ENCODE measurements around the gene BAIAP3. TPM values are rescaled to one million over a fixed set of nuclear protein-coding genes. Genes with fewer than 3 reads are reported as not detected.

The BAIAP3 gene
- total and polyA plus RNA-seq, 2 experiments from 2014 or later: 0.23 to 0.86 TPM

DNA sequence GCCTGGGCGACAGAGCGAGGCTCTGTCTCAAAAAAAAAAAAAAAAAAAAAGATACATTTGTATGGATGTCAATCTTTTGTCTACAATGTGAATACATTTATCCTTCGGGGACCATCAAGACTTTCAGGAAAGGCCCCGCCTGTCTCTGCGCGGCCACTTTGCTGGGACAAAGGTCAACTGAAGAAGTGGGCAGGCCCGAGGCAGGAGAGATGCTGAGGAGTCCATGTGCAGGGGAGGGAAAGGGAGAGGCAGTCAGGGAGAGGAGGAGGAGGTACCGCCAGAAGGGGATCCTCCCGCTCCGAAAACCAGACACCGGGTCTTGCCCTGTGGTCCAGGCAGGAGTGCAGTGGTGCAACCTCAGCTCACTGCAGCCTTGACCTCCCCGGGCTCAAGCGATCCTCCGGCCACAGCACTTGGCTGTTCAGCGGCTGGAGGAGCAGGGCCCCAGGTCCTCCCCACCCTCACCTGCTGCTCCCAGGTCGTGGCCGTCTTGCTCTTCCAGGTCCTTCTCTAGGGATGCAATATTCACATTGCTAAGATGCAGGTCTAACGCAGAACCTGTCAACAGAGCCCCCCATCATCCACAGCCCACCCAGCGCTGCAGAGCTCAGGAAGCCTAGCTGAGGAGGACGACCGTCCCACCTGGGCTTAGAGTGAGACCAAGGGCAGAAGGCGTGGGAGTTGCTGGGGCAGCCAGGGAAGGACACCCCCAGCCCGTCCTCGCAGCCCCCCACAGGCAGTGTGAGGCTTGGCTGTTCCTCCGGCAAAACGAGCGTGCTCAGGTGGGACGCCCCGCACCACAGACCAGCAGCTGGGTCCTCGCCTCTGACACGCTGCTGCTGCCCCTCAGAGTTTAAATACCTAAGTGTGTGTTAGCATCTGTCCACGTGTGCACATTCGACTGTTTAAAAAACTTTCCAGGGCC, 37.9 kb downstream of the BAIAP3 start:
- 91 to 97% methylated on average over 29 to 33 of the region's 33 CpGs for WGBS, 2 experiments (ENCODE audit: low coverage in 1 of 2, low lambda C conversion rate in 2 of 2, missing lambda C conversion rate in 2 of 2)
- H3F3A ChIP-seq (ENCODE audit: insufficient read depth): no peaks in the 10 kb centered on the region
- no peaks in the 10 kb centered on the region for H3K27me3 ChIP-seq (replicated peaks; ENCODE audit: insufficient read depth)
- no peak overlapping the region for H3K4me3 ChIP-seq
- DNase-seq: no peak
- H3K9ac ChIP-seq: no peak overlapping the region
- no peaks in the 10 kb centered on the region for H4K20me1 ChIP-seq (ENCODE audit: insufficient read depth)
- in situ Hi-C loops (cut with MboI): no loop called here
- no peaks in the 10 kb centered on the region for H3K9me3 ChIP-seq (ENCODE audit: low read depth)
- TF ChIP-seq EZH2 (IDR thresholded peaks at IDR 0.05; ENCODE audit: insufficient read depth, poor library complexity, severe bottlenecking) (no peak), EZH2phosphoT487 (IDR thresholded peaks at IDR 0.05; ENCODE audit: insufficient read depth, low read depth) (no peak)
- no peaks in the 10 kb centered on the region for H3K79me2 ChIP-seq (ENCODE audit: insufficient read depth)
- H3K4me2 ChIP-seq (ENCODE audit: unreplicated experiment): no peak overlapping the region
- H3K4me1 ChIP-seq (ENCODE audit: insufficient read depth): no peaks in the 10 kb centered on the region
- H3K9me2 ChIP-seq (ENCODE audit: insufficient read depth): no peaks in the 10 kb centered on the region
- H3K27ac ChIP-seq: no peak overlapping the region
- no peaks in the 10 kb centered on the region for H3K36me3 ChIP-seq (ENCODE audit: low read depth)
- H2AFZ ChIP-seq: no peak overlapping the region

DNA sequence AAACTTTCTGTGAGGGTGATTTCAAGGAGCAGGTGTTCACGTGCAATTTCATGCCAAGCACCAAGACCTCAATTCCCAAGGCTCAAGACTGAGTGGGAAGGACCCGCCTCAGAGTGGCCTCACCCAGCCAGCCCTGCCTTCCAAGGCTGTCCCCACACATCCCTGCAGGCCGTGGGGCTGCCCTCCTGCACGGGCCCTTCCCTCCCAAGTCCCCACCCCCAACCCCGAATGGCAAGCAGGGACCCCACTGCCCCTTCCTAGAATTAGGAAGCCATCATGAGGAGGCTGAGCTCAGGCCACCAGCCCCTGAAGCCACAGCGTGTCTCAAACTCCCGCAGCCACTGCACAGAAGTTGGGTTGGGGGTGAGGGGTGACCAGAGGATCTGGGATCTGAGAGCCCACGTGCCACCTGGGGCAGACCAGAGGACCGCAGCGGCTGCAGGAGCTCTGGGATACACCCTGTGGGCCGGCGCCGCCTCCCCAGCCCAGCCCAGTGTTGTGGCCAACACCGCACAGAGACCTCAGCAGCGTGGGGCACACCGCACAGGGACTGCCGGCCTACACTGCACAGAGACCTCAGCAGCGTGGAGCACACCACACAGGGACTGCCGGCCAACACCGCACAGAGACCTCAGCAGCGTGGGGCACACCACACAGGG, 39.0 kb downstream of the BAIAP3 start:
- DNase-seq: no peak
- H3K4me3 ChIP-seq: no peak overlapping the region
- H4K20me1 ChIP-seq (ENCODE audit: insufficient read depth): no peaks in the 10 kb centered on the region
- H3K36me3 ChIP-seq (ENCODE audit: low read depth): no peaks in the 10 kb centered on the region
- in situ Hi-C loops (cut with MboI): no loop called here
- WGBS, 2 experiments (ENCODE audit: low coverage in 1 of 2, low lambda C conversion rate in 2 of 2, missing lambda C conversion rate in 2 of 2): 97 to 98% methylated on average over 11 to 13 of the region's 21 CpGs
- H3K4me2 ChIP-seq (ENCODE audit: unreplicated experiment): no peak overlapping the region
- H3K79me2 ChIP-seq (ENCODE audit: insufficient read depth): no peaks in the 10 kb centered on the region
- no peaks in the 10 kb centered on the region for H3K27me3 ChIP-seq (replicated peaks; ENCODE audit: insufficient read depth)
- no peaks in the 10 kb centered on the region for H3K9me3 ChIP-seq (ENCODE audit: low read depth)
- H3K4me1 ChIP-seq (ENCODE audit: insufficient read depth): no peaks in the 10 kb centered on the region
- TF ChIP-seq EZH2phosphoT487 (IDR thresholded peaks at IDR 0.05; ENCODE audit: insufficient read depth, low read depth) (no peak), EZH2 (IDR thresholded peaks at IDR 0.05; ENCODE audit: insufficient read depth, poor library complexity, severe bottlenecking) (no peak)
- no peak overlapping the region for H3K27ac ChIP-seq
- no peaks in the 10 kb centered on the region for H3F3A ChIP-seq (ENCODE audit: insufficient read depth)
- no peak overlapping the region for H2AFZ ChIP-seq
- H3K9me2 ChIP-seq (ENCODE audit: insufficient read depth): no peaks in the 10 kb centered on the region
- H3K9ac ChIP-seq: no peak overlapping the region

DNA sequence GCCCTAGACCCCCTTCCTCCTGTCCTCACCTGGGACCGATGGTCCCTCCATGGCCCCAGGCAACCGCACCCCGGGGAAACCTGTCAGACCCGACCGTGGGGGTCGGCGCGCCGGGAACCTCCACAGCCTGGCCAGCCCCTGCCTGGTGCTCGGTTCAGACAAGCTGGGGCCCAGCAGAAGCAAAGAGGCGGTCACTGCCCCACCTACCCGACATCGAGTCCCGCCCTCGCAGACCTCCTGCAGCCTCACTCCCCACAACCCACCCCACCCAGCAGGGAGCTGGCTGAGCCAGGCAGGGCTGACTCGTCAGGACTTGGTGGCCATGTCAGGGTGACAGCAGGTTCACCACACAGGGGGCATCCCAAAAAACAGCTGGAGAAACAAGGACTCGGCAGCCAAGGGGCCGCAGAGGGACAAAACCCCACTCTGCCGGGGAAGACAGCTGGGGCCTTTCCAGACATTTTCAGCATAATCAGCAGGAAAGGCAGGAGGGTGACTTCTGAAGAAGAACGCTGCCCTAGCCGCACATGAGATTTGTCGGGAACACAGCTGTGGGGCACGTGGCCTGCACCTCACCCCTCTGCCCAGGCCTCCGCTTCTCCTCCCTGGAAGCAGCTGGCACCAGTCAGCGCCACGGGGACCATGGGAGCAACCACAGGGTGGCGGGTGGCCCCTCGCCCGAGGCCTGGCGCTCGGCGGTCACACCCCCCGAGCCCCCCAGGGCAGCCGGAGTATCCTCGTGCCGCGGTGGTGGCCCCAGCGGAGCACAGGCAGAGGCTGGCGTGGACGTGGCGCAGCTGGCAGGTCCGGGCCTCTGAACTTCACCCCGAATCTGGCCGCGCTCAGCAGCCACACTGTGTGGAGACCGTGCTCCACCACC, 41.2 kb downstream of the BAIAP3 start:
- no peak for DNase-seq

DNA sequence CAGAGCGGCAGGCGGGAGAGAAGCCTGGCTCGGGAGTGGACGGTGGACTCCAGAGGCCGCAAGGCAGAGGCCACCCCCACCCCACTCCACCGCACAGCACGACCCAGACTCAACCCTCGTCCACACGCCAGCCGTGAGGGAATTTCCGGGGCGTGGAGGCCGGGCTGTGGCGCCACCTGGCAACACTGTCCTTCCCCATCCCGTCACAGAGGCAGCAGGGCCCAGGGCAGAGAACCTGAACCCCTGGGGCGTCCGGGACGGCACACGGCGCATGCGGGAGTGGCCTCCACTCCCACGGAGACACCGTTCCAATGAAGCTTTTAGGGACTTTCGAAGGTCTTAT, 41.8 kb downstream of the BAIAP3 start:
- no peaks in the 10 kb centered on the region for H3K79me2 ChIP-seq (ENCODE audit: insufficient read depth)
- WGBS, 2 experiments (ENCODE audit: low coverage in 1 of 2, low lambda C conversion rate in 2 of 2, missing lambda C conversion rate in 2 of 2): 91 to 94% methylated on average over 23 to 24 of the region's 24 CpGs
- H3K4me2 ChIP-seq (ENCODE audit: unreplicated experiment): no peak overlapping the region
- no peak for TF ChIP-seq EZH2phosphoT487 (IDR thresholded peaks at IDR 0.05; ENCODE audit: insufficient read depth, low read depth)
- TF ChIP-seq EZH2 (IDR thresholded peaks at IDR 0.05; ENCODE audit: insufficient read depth, poor library complexity, severe bottlenecking): no peak
- no peak overlapping the region for H3K9ac ChIP-seq
- peaks cover 5% of the 10 kb centered on the region; the same call in 1 of the 2 replicates for H3F3A ChIP-seq (ENCODE audit: insufficient read depth)
- no peaks in the 10 kb centered on the region for H3K27me3 ChIP-seq (replicated peaks; ENCODE audit: insufficient read depth)
- H3K36me3 ChIP-seq (ENCODE audit: low read depth): no peaks in the 10 kb centered on the region
- H3K9me3 ChIP-seq (ENCODE audit: low read depth): no peaks in the 10 kb centered on the region
- no peaks in the 10 kb centered on the region for H3K9me2 ChIP-seq (ENCODE audit: insufficient read depth)
- H3K4me1 ChIP-seq (ENCODE audit: insufficient read depth): peaks cover 7% of the 10 kb centered on the region
- in situ Hi-C loops (cut with MboI): no loop called here
- H4K20me1 ChIP-seq (ENCODE audit: insufficient read depth): no peaks in the 10 kb centered on the region
- no peak for DNase-seq
- H2AFZ ChIP-seq: no peak overlapping the region
- H3K4me3 ChIP-seq: no peak overlapping the region
- no peak overlapping the region for H3K27ac ChIP-seq

More for the DNA sequence above, 41.2 kb downstream of the BAIAP3 start:
- Histone ChIP-seq H3K9ac (no peak overlapping the region), H3K4me2 (ENCODE audit: unreplicated experiment) (no peak overlapping the region), H3K9me3 (ENCODE audit: low read depth) (no peaks in the 10 kb centered on the region), H3K27ac (no peak overlapping the region), H2AFZ (no peak overlapping the region), H3K4me1 (ENCODE audit: insufficient read depth) (peaks cover 7% of the 10 kb centered on the region), H3F3A (ENCODE audit: insufficient read depth) (no peaks in the 10 kb centered on the region), H4K20me1 (ENCODE audit: insufficient read depth) (no peaks in the 10 kb centered on the region), H3K79me2 (ENCODE audit: insufficient read depth) (no peaks in the 10 kb centered on the region), H3K9me2 (ENCODE audit: insufficient read depth) (no peaks in the 10 kb centered on the region), H3K4me3 (no peak overlapping the region), H3K27me3 (replicated peaks; ENCODE audit: insufficient read depth) (no peaks in the 10 kb centered on the region), H3K36me3 (ENCODE audit: low read depth) (no peaks in the 10 kb centered on the region)
- TF ChIP-seq EZH2phosphoT487 (IDR thresholded peaks at IDR 0.05; ENCODE audit: insufficient read depth, low read depth) (no peak), EZH2 (IDR thresholded peaks at IDR 0.05; ENCODE audit: insufficient read depth, poor library complexity, severe bottlenecking) (no peak)
- 91 to 93% methylated on average over 31 to 46 of the region's 46 CpGs for WGBS, 2 experiments (ENCODE audit: low coverage in 1 of 2, low lambda C conversion rate in 2 of 2, missing lambda C conversion rate in 2 of 2)
- in situ Hi-C loops (cut with MboI): no loop called here
